Hematopoietic multipotent progenitor cell treated with erythropoietin and hydrocortisone succinate and interleukin-3 and kit ligand, for 8 days (in vitro differentiated cells): ENCODE measurements around the gene MAML2.

Source experiments
- DNase-seq: peaks from one replicate; pipeline ENCODE4 v3.0.0-alpha.2; 2015

MAML2 gene

DNA sequence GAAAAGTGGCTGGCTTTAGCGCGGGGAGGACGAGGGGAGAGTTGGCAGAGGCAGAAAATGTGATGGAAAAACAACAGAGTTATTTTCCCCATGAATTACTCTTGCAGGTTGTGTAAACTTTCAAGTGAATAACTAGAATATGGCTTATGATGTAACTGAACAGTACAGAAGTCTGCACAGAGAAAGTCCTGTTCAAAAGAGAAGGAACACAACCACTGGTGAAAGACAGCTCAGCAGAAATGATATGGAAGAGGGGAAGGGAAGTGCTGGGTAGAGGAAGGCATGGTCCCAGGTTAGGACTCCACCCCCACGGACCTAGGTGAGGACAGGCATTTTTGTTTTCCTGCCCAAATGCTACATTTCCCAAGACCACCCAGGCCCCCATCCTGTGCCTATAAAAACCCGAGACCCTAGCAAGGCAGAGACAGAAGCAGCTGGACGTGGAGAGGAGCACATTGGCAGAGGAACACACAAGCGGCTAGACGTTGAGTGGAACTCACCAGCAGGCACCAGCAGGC is 77.7 kb downstream of the MAML2 start:
- no peak for DNase-seq

DNA sequence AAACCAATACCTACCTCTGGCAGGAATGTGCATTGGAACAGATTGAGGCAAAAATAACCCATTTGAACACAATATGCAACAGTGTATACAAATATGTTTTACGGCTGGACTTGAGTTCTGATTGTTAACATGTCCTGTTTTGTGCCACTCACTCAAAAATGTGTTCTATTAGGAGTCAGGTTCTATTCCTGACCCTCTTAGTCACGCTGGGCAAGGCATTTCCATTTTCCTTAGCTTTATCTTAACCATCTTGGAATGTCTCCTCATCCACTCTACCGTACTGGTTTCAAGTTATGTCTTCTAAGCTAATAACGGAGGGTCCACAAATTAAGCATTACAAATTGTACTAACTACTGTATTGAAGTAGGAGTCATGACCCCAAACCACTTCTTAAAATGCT is 78.6 kb downstream of the MAML2 start:
- DNase-seq: no peak

DNA sequence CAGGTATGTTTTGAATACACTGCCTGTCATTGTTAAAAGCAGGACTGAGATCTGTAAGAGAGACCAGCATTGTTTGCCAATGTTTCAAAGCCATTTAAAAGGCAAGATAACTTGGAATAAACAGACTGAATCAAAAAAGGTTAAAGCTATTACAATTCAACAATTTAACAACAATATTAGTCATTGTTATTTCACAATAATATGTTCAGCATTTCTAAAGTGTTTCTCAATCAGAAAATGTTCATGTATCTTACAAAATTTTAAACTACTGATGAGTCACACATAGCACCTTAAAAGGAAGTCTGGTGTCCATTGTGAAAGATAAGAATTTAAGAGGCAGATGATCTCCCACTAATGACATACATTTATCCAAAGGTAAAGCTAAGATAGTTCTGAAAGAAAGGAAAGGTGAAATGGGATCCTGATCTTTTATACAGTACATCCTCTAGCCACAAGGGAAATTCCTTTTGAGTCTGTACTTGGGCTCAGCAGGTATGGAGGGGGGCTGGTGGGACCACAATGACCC is 79.7 kb downstream of the MAML2 start:
- no peak for DNase-seq

DNA sequence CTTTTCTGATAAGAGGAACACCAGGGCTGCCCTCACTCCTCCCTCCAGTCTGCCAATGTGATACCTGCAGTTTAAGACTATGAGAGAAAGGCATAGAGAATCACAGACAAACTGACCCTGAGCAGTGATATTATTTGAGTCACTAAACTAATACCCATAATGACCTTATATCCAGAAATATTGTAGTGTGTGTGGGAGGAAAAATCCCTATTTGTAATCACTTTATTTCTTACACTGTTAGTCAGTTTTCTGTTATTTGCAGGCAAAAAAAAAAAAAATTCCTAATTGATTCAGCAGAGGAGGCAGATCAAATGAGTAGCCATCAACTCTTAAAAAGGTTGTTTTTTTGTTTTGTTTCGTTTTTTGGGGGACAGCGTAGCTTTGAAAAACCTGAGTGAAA is 82.5 kb downstream of the MAML2 start:
- DNase-seq: no peak

DNA sequence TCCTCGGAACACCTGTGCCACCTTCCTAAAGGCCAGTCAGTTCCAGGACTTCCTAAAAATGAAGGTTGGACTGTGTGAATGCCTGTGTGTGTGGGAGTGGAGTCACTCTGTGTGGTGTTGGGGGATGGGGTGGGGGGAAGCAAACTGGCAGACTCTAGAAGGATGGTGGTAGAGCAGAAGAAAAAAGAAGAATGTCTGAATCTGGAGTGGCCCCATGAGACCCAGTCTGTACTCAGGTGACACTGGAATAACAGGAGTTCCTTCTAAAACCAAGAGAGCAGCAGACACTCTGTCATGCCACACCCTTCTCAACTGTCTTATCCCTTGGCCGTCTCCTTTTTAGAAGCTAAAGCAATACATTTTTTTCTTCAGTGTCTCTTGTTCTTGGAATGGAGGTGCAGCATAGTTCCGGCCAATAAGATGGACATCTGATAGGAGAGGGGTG is 82.9 kb downstream of the MAML2 start:
- peak; percentile 16 for DNase-seq

DNA sequence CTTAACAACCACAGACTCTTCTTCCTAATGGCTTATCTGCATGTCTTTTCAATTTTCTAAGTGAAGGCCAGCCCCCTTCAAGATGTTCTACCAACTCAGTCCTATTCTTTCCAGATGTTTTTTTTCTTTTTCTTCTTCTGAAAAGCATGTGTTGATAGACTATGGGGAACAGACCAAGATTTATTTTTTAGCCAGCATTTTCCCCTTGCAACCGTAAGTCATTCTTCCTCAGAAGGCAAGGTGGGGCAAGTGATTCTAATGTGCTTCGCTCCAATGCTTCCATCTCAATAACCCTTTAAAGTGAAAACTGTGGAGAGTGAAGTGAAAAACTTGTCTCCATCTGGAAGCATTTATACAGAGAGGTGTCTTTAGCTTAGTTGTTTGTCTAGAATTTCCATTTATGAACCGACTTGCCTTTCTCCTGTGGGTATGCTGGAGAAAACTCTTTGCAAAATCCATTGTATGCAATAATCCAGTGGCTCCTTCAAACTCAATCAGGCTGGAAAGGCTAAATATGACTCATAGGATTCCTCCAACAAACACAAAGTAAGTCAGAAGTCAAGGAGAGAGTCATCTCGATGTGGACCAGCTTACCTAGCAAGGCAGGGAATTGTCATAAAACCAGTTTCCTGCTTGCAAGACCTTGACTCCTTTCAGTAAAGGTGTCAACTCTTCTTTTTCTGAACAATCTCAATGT is 83.7 kb downstream of the MAML2 start:
- DNase-seq: no peak

DNA sequence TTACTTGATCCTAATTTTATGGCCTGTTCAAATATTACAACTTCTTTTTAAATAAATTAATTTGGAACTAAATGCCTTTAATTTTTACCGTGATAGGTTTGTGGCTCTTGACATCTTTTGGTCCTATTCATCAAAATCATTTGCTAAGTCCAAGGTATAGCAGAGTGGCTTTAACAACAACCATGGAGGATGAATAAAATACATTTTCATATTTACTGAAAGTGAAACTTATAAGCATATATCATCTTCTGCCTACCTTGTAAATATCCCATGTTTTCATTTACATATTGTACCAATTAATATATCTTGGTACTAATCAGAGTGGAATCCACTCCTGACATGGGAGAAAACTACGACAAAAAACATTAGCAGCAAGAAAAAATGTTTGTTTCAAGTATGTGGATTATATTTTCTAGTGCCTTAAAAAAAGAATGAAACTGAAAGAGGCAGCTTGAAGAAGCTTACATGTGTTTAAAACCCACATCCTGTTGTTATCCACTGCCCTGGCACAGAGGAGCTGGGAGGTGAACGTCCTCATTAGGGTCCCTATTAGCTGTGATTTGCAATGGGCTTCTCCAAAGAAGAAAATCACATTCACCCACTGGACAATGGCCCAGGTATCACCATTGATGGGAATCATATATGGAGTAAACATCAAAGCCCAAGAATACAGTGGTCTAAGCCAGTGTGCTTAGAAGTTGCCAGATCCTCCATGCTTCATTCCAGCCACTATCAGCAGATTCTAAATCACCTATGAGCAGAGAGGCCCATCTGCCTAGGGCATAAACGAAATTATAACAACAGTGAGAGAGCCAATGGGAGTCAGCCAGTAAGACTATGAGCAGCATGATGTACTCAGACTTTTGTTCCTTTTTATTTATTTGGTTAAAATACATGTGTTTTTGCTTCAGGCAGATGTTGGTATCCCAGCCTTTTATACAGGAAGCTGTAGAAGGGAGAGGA is 84.7 kb downstream of the MAML2 start:
- DNase-seq: no peak

DNA sequence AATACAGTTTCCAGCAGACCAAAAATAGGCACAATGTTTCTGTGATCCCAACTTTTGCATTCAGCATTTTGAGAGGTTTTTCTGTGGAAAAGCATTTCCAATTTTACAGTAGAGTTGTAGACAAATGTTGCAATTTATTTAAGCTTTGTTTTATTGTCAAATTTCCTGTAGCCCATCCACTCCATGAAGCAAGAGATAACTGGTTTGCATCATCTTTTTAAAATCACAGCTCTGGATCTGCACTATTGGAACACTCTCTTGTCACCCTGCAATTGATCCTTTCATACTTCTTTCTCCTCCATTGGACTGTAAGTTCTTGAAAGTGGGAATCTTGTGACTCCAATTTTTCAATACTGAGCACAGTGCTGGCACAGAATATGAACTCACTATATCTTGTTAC is 86.0 kb downstream of the MAML2 start:
- DNase-seq: no peak

DNA sequence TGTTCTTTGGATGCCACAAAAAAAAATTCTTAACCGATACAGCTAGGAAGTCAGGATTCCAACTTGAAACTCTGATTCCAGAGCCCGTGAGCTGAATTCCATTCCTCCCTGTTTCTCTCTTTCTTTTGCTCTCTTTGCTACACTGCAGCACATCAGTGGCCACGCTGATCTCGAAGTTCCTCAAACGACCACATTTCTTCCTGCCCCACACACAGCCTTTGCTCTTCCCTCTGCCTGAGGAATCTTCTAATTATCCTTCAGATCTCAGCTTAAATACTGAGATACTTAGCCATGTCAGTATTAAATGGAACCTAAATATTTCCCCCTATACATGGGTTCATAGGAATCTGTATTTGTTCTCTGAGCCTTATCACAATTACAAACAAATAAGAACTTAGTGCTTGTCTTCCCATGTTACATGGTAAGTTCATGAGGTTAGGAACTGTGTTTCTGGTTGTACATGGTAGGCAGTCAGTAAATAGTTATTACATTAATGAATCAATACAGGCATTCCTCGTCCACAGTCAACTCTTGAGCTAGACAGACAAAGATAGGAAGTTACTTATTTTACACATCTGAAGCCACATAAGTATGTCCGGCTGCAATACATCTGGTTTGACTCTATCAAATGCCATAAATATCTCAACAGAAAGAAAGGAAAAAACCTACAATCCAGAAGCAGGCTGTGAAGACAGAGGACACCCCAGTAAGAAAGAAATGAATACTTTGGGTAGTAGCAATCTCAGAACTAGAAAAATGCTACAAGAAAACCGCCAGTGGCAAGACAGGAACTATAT is 86.6 kb downstream of the MAML2 start:
- no peak for DNase-seq

DNA sequence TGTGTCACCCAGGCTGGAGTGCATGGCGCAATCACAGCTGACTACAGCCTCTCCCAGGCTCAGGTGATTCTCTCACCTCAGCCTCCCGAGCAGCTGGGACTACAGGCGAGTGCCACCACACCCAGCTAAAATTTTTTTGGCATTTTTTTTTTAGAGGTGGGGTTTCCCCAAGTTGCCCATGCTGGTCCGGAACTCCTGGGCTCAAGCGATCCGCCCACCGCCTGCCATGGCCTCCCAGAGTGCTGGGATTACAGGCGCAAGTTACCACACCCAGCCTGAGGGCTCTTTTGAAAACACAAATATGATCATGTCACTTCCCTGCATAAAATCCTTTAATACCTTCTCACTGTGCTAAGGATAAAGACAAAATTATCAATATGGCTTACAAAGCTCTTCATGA is 88.1 kb downstream of the MAML2 start:
- no peak for DNase-seq

DNA sequence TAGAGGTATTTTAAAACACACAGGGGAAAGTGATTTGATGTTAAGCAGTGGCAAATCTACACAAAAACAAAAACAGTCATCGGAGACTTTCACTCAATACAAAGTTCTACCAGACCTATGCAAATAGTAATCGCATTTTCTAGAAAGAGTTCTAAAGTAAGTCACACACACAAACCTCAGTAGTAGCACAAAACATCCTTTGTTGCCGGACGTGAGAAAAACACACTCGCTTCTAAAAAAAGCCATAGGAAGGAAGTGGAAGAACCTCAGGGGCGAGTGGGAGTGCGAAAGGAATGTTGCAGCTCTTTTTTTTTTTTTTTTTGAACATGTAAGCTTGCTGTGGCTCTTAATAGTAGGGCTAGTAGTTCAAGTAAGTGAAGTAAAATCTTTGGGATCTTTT is 88.9 kb downstream of the MAML2 start:
- no peak for DNase-seq

DNA sequence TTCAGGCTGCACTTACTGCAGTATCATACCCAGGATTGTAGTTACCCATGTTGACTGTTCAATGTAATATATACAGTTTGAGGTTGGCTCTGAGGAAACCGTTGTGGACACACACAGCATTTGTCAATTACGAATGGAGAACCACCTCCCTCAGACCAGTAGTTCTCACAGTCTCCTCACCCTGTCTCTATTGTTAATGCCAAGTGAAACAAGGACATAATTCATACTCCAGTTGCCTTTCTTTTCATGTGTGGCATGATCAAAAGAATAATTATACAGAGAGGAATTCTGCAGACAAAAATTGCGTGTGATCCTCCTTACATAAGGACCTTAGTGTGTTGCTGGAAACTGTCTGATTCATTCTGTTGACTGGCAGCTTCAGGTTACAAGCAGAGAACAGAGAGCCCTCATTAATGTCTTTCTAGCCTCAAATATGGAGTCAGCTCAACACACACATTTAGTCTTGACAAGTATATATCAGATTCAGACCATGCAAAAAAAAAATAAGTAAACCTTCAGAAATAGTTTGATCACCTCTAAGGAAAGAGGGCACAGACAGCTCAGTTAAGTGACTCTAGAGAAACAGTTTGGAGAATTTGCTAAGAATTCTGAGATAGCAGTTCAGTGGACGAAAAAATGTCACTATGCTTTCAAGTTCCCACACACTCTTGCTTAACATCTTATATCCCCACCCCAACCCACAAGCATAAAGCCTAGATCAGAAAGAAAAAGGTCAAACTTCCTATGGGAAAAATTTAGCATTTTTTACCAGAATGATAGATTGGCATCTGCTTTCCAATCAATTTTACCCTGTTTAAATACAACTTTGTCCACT is 96.1 kb downstream of the MAML2 start:
- DNase-seq: no peak

DNA sequence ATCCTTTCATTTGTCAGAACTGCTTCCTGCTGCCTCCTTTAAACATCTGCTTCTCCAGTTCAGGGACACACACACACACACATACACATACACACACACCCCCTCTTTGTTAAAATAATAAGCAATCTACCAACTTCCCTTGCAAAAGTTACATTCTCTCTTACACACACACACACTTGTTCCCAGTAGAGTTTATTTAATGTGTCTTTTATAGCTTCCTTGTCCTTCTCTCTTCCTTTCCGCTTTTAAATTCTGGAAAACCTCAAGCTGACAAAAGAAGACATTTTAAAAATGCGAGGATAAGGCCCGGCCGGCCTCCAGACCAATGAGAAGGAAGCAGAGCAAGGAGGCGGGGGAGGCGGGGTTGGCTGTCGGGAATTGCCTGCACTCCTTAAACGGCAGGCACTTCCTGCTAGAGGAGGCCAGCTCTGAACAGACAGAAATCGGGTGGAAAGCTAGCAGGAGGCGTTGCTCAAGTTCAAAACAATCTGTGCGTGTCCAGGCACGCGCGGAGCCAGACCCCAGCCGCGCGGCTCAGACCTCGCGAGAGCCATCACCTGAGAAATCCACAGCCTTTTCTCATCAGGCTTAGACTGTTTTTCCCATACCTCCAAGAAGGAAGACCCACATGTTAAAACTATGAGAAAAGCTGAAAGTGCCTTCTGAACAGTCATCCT is 99.9 kb downstream of the MAML2 start:
- peak; percentile 81 for DNase-seq

DNA sequence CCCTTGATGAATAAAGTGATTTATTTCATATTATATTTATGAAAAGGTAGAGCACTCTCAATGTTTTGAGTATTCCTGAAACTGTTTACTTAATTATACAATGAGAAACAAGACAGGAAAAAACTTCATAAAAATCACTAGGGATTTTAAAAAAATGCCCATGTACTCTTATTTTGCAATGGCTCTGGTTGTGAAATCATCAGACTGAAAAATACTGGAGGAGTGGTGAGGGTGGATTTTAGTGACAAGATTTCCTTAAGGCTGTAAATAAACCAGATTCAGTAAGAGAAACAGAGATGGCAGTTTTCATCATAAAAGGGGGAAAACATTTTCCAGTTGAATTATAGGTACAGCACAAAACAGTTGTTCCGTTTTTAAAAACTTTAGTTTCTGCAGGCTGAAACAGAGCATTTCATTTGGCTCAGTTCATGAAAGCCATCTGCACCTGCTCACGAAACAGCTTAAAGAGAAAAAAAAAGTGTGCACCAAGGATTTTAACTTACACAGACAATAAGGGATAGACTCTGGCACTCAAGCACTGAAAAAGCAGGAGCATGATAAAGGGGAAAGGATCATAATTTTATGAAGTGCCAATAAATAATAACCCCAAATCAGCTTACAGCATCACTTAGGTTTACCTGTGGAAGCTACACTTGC is 100.7 kb downstream of the MAML2 start:
- DNase-seq: no peak

DNA sequence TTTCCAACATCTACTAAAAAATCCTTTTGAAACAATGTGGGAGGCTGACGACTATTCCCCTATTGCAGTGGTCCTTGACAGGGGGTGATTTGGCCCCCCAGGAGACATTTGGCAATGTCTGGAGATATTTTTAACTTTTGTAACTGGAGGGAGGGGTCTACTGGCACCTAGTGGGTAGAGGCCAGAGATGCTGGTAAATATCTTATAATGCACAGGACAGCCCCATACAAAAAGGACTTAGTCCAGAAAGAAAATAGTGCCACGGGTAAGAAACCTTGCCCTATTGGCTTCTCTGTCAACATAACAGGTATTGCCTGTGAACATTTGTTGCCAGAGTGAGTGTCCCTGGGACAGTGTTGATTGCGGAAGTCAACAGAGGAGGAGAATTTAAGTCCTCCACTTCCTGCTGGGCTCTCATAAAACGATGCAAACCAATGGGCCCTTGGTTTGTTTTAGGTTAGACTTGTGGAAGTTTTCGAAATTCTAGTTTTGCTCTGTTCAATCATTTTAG is 101.6 kb downstream of the MAML2 start:
- DNase-seq: no peak

DNA sequence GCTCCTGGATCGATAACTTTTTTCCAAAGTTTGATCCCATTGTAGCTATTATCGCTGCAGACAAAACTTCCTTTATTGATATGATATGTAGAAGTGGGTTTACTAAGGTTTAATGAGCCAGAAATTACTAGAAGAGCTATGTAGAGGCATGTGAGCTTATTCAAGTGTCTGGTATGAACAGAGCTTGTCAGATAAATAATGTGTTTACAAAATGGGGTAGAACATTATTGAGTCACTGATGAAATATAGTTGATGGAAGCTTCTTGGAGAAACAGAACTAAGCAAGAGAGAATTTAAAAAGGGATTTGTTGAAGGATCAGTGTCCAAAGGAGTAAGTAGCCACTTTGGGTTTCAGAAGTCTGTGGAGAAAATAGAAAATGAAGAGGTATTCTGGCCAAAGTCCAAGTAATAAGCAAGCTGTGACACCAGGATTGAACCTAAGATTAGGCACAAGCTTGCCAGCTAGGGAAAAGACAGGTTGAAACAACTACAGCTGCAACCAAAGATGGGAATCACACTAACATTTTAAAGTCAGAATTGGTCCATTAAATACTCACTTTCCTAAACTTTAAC is 104.3 kb downstream of the MAML2 start:
- DNase-seq: no peak

DNA sequence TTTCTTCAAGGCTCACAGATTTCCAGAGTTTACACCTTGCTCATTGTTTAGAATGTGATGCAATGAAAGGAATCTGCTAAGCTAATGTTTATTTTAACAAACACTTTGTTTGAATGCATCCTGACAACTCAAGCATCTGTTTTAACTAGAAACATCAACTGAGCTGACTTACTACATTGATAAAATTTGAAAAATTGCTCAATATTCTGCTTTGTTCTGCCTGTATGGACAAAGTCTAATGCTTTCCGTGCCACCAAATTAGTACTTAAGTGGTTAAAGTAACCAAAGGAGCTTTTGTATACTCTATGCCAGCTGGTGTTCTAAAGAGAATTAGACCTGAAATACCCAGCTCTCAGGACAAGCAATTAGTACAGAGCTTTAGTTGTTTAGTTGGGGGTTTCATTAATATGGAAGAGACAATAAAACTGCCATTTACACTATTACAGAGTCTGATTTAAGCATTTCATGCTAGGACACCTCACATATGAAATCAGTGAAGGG is 105.2 kb downstream of the MAML2 start:
- no peak for DNase-seq

DNA sequence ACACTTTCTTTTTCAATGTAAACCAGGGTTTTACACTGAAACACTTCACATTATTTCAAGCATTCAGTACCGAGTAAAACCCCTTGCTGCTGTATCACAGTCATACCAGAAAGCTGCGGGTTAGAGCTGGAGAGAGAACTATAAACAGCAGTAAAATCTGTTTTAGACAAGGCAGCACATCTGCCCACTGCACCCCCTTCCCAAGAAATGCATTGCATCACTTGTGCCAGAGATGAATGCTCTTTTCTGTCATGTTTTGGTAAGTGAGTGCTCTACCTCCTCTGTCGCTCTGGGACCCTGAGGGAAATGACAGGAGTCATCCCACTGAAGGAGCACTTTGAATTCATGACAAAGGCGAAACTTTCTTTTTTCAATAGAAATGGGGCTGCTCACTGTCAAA is 107.2 kb downstream of the MAML2 start:
- no peak for DNase-seq

DNA sequence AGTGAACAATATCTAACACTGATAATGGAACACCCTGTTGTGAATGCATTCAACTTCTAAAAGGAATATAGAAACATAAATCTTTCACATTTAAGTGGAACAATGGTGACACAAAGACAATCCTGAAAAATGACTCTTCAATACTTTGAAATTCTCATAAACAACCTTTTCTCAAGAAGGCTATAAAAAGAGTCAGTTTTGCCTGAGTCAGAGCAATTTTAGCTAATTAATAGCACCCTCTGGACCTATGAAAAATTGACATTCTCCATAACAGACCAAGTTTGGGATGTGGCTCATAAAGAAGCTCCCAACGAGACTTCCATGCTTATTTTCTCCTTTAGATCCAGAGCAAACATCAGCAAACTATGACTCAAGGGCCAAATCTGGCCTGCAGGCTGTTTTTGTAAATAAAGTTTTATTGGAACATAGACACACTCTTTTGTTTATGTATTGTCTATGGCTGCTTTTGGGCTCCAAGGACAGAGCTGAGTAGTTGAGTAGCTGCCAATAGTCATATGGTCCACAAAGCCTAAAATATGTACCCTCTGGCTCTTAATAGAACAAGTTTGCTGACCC is 108.0 kb downstream of the MAML2 start:
- DNase-seq: no peak

DNA sequence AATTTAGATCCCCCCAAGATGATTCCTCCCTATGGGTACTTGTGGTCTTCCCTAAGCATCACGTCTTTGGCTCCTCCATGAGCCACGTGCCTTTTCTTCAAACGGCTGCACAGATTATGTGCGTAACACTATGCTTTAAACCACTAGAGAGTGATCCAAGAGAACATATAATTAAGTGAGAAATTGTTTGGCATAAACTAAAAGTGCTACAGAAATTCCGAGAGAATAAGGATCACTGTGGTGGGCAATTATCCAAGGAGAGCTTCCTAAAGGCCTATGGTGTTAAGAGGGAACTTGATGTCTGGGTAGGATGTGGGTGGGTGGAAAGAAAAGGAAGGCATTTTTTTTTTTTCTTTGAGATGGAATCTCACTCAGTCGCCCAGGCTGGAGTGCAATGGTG is 110.9 kb downstream of the MAML2 start:
- DNase-seq: no peak
